ENCODE measurements around the gene ZNF668. TPM values are rescaled to one million over a fixed set of nuclear protein-coding genes. Genes with fewer than 3 reads are reported as not detected.

ZNF668 gene
- total and polyA plus RNA-seq, 2 of the 13 experiments (the other 11 are each of a cell fraction or from before 2014, with no cell fraction given): 3.8 to 9.8 TPM

DNA sequence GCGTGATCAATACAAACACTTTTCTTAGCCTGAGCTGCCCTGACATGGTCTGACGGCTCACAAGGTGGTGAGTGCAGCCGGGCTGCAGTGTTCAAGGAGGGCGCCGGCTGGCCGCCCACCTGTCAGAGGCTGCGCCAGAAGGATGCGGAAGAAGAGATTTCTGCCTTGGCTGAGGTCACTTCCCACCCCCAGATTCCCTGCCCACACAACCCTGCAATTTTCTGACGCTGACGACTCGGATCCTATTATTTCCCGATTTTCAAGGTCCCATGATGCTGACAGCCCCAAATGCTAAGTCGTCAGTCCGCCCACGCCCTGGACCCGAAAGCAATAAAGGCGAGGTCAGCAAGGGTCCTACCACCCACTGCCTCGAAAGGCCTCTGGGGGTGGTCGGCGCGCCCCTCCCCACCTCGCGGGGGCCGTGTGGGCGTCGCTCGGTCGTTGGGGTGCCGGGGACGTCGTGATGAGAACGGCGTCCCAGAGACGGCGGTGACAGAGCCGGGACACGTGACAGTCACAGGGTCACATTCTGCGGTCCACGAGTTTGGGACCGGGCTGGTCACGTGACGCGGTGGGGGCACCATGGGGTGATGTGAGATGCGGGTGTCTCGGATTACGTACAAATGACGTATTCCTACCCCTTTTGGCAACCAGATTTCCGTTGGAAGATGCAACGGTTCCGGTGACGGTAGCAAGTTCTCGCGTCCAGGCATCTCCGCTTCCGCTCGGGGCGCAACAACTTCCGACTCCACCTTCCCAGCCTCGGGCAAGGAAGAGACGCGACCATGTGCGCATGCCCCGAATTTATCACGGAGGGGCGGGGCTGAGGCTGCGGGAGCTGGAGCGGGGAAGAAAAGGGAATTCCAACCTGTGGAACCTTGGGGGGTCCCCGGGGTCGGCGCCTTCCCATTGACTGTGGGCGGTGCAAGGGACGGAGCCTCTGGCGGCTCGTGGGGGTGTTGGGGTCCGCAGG is 41.0 kb downstream of the ZNF668 start, which contains the start of gene STX4 (continued):
- peak; percentile 8; the same call in 1 of the 2 replicates for TF ChIP-seq ZNF710 (CRISPR knock-in tag; IDR thresholded peaks at IDR 0.05; ENCODE audit: borderline replicate concordance)
- TF ChIP-seq RFX5 (IDR thresholded peaks at IDR 0.05; ENCODE audit: low read depth, low read length): peak; percentile 47; the same call in 1 of the 2 replicates
- no peak for TF ChIP-seq CBX2 (IDR thresholded peaks at IDR 0.05; ENCODE audit: low read depth, low read length)
- TF ChIP-seq CBX2 (CRISPR knock-in tag; IDR thresholded peaks at IDR 0.05; ENCODE audit: low read depth): peak; percentile 45; the same call in 1 of the 2 replicates
- peak; percentile 16; the same call in 1 of the 2 replicates for TF ChIP-seq ZFP82 (CRISPR knock-in tag; IDR thresholded peaks at IDR 0.05; ENCODE audit: borderline replicate concordance)
- TF ChIP-seq RXRB (CRISPR knock-in tag; IDR thresholded peaks at IDR 0.05; ENCODE audit: borderline replicate concordance): peak; percentile 65; the same call in 1 of the 2 replicates
- peak; percentile 9; the same call in 1 of the 2 replicates for TF ChIP-seq STAT6 (CRISPR knock-in tag; IDR thresholded peaks at IDR 0.05; ENCODE audit: borderline replicate concordance)
- no peak for TF ChIP-seq CEBPB (IDR thresholded peaks at IDR 0.05; ENCODE audit: borderline replicate concordance, low read depth, low read length)
- TF ChIP-seq HIVEP1 (CRISPR knock-in tag; IDR thresholded peaks at IDR 0.05): peak; percentile 80
- TF ChIP-seq GATAD1 (CRISPR knock-in tag; IDR thresholded peaks at IDR 0.05): peak; percentile 91
- peak; percentile 60 to 75; a peak in 2 of 4 replicates for TF ChIP-seq POLR2A (IDR thresholded peaks at IDR 0.05; ENCODE audit: insufficient read depth in 1 of 2, low read depth in 2 of 2, low read length in 2 of 2)
- peak; percentile 39; the same call in 1 of the 2 replicates for TF ChIP-seq NCOA2 (CRISPR knock-in tag; IDR thresholded peaks at IDR 0.05)
- TF ChIP-seq SETDB1 (CRISPR knock-in tag; IDR thresholded peaks at IDR 0.05; ENCODE audit: borderline replicate concordance): no peak
- TF ChIP-seq ZNF253 (CRISPR knock-in tag; IDR thresholded peaks at IDR 0.05; ENCODE audit: borderline replicate concordance): 0 out of 2 replicates have a peak, but pooled peaks have one; percentile 81
- TF ChIP-seq PRDM4 (CRISPR knock-in tag; IDR thresholded peaks at IDR 0.05; ENCODE audit: borderline replicate concordance): no peak
- peak; percentile 57 for TF ChIP-seq YY1 (IDR thresholded peaks at IDR 0.05; ENCODE audit: insufficient read depth, insufficient replicate concordance, low read depth, low read length)
- no peak; the same call in 1 of the 2 replicates for TF ChIP-seq ZBTB7B (CRISPR knock-in tag; IDR thresholded peaks at IDR 0.05)
- TF ChIP-seq ZNF335 (CRISPR knock-in tag; IDR thresholded peaks at IDR 0.05): no peak; the same call in none of the 2 replicates
- peak; percentile 75; the same call in 1 of the 2 replicates for TF ChIP-seq ETV5 (CRISPR knock-in tag; IDR thresholded peaks at IDR 0.05; ENCODE audit: borderline replicate concordance)
- TF ChIP-seq PRPF4 (IDR thresholded peaks at IDR 0.05; ENCODE audit: low read depth, low read length, poor library complexity, severe bottlenecking): no peak
- TF ChIP-seq ZNF33B (CRISPR knock-in tag; IDR thresholded peaks at IDR 0.05): peak; percentile 94
- TF ChIP-seq DPF2 (CRISPR knock-in tag; IDR thresholded peaks at IDR 0.05; ENCODE audit: borderline replicate concordance, low read depth): no peak

Data from HepG2 (cell line).